Embryonic facial prominence (tissue), 1 donor: ENCODE data around the gene LMX1B.

ENCODE experiments used
- DNase-seq: peaks from one replicate; pipeline ENCODE4 v3.0.0-alpha.2; 2016; ENCODE audit errors: extremely low spot score

The LMX1B gene

GRCh38 chr9:126658201-126658825 is 44.6 kb downstream of the LMX1B start:
- DNase-seq = no peak

DNA sequence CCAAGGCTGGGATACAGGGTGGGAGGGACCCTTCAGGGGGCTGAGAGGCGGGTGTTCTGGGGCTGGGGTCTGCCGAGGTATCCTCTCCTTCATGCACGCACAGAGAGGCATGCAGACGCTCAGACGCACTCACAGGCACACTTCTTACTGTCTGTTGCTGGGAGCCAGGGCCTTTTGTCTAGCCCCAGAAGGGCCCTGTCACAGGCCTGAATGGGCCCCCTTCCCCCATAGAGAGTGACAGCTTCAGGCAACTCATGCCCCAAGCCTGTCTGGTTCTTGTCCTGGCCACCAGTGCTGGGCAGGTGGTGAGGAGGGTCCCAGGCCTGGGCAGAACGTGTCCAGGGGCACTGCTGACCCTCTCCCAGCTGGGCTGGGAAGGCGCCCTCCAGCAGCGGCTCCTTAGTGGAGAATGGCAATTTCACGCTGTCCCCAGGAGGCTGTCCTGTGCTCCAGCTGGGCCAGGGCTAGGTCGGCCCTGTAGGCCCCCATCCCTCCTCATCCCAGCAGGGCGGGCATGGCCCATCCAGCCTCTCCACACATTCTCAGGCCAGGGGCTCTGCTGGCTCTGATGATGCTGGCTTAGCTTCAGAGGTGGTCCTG is 45.3 kb downstream of the LMX1B start:
- no peak for DNase-seq

- no peak for DNase-seq
These were observed 47.4 kb downstream of the LMX1B start for GRCh38 chr9:126661122-126661520.

- no peak for DNase-seq
These were observed 48.0 kb downstream of the LMX1B start for GRCh38 chr9:126661521-126662251.

DNA sequence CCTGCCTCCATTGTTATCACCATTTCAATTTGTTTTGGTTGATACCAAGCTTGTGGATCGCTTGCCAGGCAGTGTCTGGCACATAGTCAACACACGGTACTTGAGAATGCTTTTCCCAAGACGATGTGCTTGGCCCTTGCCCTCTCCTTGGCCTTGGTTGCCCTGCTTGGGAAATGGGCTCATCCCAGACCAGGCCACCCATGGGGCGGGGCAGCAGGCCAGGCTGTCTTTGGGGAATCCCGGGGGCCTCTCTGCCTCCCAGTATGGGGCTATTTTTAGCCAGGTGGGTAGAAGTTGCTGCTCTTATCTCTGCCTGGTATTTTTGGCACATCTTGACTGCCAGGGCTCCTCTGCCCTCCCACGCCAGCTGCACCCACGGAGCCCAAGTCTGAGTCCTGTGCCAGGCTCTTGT is 49.9 kb downstream of the LMX1B start:
- no peak for DNase-seq

DNA sequence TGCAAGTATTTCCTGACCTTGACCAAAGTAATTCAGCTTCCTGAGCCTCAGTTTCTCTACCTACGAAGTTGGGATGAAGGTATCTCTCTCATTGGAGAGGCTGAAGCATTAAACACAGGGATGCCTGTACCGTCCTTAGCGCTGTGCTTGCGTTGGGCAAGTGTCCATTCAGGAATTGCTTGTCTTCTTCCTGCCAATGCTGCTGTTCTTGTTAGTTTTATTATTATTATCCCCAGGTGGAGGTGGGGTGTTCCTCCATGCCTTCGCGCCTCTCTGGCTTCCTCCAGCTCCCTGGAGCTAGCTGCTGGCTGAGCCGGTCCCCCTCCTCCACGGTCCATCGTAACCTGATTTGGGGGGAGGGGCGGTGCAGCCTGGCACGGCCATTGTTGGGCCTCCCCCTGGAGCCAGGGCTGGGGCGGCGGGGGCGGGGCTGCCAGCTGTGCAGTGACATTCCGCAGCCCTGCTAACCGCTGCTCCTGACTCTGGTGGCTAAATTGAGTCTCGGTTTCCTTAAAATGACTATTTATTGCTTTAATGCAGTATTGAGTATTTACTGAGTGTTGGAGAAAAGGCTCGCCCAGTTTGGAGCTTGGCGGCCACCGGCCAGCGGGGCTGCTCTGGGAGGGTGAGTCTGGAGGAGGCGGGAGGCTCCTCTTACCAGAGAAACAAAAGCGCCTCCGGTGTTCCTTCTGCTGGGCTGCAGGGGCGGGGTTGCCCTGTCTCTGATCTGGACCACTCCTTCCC is 51.3 kb downstream of the LMX1B start:
- DNase-seq = no peak

GRCh38 chr9:126665644-126666035 is 51.9 kb downstream of the LMX1B start:
- DNase-seq = no peak

- no peak for DNase-seq
These were observed 52.6 kb downstream of the LMX1B start for GRCh38 chr9:126666155-126666803.

- no peak for DNase-seq
These were observed 53.7 kb downstream of the LMX1B start for GRCh38 chr9:126667190-126668055.

DNA sequence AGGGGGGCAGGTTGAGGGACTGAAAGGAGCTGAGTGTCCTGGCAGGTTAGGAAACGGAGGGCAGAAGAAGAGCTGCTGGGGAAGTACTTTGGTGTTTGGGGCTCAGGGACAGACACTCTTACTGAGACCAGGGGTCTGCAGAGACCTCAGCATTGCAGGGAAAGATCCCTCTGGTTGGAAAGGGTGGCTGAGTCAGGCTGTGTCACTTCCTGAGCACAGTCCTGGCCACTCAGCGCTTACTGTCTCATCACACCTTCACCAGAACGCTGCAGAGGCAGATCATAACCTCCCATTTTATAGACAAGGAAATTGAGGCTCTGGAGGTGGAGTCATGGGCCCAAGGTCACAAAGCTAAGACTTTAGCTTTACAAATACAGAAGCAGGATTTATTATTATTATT is 54.3 kb downstream of the LMX1B start:
- DNase-seq = no peak

DNA sequence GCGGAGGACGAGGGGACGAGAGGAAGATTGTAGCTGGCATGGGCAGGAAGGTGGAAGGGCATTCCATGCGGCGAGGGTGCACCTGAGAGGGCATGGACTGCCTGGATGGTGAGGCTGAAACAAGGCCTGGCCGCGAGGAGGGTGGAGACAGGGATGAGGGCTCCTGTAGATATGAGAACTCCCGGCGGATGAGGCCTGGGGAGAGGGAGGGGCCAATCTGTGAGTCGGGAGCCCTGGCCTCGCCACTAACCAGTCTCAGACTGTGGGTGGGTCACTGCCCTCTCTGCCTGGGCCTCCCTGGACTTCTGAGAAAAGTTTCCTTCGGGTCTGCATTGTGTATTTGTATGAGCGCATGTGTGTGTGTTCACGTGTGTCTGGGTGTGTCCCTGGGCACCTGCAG is 55.4 kb downstream of the LMX1B start:
- no peak for DNase-seq

DNA sequence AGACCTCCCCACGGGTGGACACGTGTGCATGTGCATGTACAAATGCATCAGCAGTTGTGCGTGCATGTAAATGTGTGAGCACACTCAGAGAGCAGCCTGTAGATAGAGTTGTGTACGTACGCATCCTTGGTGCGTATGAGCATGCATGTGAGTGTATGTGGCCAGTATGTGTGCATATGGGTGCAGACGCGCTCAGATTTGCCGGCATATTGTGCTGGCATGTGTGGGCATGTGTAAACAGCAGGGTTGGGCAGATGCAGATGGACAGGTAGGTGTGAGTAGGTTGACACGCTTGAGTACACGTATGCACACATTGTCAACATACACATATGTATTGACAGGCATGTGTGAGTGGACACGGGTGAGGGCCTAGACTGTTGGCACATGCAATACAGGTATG is 56.5 kb downstream of the LMX1B start:
- no peak for DNase-seq

GRCh38 chr9:126671381-126671831 is 57.7 kb downstream of the LMX1B start:
- DNase-seq = no peak

DNA sequence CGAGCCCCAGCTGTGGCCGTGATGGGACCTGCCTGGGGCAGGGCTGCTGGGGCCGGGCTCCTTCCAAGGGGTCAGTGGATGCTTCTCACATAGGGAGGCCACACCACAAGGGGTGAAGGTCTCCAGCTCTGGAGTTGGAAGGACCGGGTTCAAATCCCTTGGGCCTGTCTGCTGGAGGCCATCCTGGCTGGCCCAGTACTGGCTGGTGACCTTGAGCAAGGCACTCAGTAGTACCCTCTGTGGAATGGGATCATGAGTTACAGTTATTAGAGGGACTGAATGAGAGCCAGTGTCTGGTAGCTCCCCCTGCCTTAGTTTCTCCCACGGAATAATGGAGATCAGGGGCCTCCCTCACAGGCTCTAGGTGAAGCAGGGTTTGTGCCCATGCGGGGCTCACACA is 58.3 kb downstream of the LMX1B start:
- no peak for DNase-seq

GRCh38 chr9:126672634-126673284 is 59.0 kb downstream of the LMX1B start:
- no peak for DNase-seq

- no peak for DNase-seq
These were observed 60.1 kb downstream of the LMX1B start for GRCh38 chr9:126673689-126674364.

DNA sequence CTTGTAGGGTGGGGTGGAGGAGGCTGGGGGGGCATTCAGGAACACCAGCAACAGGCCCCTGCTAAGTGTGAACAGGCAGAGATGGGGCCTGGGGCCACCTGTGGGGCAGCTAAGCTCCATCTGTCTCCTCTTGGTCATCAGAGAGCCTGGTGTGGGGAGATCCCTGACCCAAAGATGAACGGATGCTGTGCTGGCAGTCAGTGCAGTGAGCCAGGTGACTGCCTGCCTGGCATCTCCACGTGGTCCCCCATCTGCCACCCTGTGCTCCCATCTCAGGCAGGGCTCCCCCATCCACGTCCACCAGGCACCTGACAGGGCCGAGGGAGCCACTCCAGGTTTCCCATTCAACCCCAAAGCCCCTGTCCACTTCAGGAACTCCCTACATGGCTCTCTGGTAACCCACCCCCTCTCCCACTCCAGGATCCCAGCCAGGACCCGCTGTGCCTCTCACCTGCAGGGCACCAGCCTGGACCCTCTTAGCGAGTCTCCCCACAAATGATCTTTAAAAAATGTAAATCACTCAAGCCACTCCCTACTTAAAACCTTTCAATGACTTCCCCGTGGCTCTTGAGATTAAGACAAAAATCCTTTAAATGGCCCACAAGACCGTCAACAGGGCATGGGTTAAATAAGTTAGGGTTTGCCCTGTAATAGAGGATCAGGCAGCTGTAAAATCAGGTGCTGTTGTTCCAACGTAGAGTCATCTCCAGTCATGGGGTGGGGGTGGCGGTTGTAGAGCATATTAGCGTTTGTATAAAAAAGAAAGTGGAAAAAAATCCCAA is 60.8 kb downstream of the LMX1B start:
- DNase-seq = no peak

DNA sequence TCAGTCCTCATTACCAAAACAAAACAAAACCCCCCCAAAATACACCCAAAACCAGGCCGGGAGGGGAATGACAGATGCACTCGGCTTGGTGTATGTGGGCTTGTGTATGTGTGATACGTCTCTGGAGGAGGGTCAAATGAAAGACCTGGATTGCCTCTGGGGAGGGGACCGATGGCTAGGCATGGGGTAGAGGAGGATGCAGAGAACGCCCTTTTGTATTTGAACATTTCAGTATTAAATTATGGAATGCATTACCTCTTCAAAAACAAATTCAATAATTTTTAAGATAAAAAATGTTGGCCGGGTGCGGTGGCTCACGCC is 61.4 kb downstream of the LMX1B start:
- DNase-seq = no peak

- no peak for DNase-seq
These were observed 62.5 kb downstream of the LMX1B start for GRCh38 chr9:126676102-126676684.
